GM12878 (cell line): ENCODE data around the gene DPYSL3. TPM values are rescaled to one million over a fixed set of nuclear protein-coding genes. Genes with fewer than 3 reads are reported as not detected.

ENCODE experiments used
- CEBPB ChIP-seq, 2 experiments: fragments of 150-350 bp in 1 of 2; IDR thresholded peaks; 2 replicates each; pipeline ENCODE4 v1.6.1; 2012 to 2014; ENCODE audit warnings: low read depth in 2 of 2, low read length in 2 of 2, borderline replicate concordance in 1 of 2, inconsistent platforms in 1 of 2
- E4F1 ChIP-seq: fragments of 450-650 bp; IDR thresholded peaks from 2 replicates; pipeline ENCODE4 v1.6.1; 2018; ENCODE audit warnings: borderline replicate concordance, mild to moderate bottlenecking; ENCODE audit not compliant: partially characterized antibody
- ELK1 ChIP-seq: IDR thresholded peaks from 2 replicates; pipeline ENCODE4 v1.6.1; 2012; ENCODE audit warnings: low read depth, low read length, improper control_type of control experiment
- GABPA ChIP-seq: IDR thresholded peaks from 2 replicates; pipeline ENCODE4 v1.6.1; 2014; ENCODE audit warnings: antibody characterized with exemption, low read depth, mild to moderate bottlenecking, inconsistent platforms
- MEF2A ChIP-seq: IDR thresholded peaks from 2 replicates; pipeline ENCODE4 v1.6.1; 2011; ENCODE audit warnings: low read depth, mild to moderate bottlenecking, low read length, moderate library complexity; ENCODE audit not compliant: insufficient read depth
- MYB ChIP-seq: fragments of 150-350 bp; IDR thresholded peaks from 2 replicates; pipeline ENCODE4 v1.6.1; 2014; ENCODE audit warnings: mild to moderate bottlenecking, low read depth, low read length, borderline replicate concordance
- SMAD5 ChIP-seq: IDR thresholded peaks from 2 replicates; pipeline ENCODE4 v1.6.1; 2016; ENCODE audit warnings: antibody characterized with exemption, low read depth
- ZNF274 ChIP-seq: IDR thresholded peaks from one replicate; pipeline ENCODE4 v1.8.0; 2011; ENCODE audit not compliant: insufficient read length, insufficient read depth
- polyA plus RNA-seq, 11 experiments: library from polyadenylated mRNA; depleted of rRNA in 4 of 11; unstranded in 6 of 11; stranded (reverse) in 5 of 11; fragments of >200 nt; fragmentation: Nextera tagmentation in 4 of 11; fragmentation: Illumina TruSeq in 1 of 11; extraction: Ambion mirVana in 4 of 11; extraction: Trizol in 1 of 11; gene quantifications; 1 replicate in 1 of 11; 2 replicates in 10 of 11; pipeline versions ENCODE4 v1.2.1 to v1.2.3, GENCODE V29; 2011 to 2016; ENCODE audit warnings: inconsistent platforms in 2 of 11, missing spikeins in 2 of 11, low read depth in 1 of 11
- total RNA-seq, 4 experiments: library from RNA; depleted of rRNA in 3 of 4; stranded (reverse); fragments of >200 nt in 3 of 4; fragmentation: Illumina TruSeq in 1 of 4; extraction: Trizol in 1 of 4; gene quantifications; 2 replicates each; pipeline versions ENCODE4 v1.2.1 to v1.2.3, GENCODE V29; 2013 to 2021
- TF ChIP-seq, protein P1 (sequence below): fragments of 450-650 bp; IDR thresholded peaks from 2 replicates; pipeline ENCODE4 v1.6.1; 2017; ENCODE audit warnings: borderline replicate concordance

DPYSL3 gene
- total and polyA plus RNA-seq, 10 of the 15 experiments (the other 5 are each of a cell fraction or from before 2014, with no cell fraction given), result 0.08 to 1.5 (median 0.45) TPM; not detected in 1

DNA sequence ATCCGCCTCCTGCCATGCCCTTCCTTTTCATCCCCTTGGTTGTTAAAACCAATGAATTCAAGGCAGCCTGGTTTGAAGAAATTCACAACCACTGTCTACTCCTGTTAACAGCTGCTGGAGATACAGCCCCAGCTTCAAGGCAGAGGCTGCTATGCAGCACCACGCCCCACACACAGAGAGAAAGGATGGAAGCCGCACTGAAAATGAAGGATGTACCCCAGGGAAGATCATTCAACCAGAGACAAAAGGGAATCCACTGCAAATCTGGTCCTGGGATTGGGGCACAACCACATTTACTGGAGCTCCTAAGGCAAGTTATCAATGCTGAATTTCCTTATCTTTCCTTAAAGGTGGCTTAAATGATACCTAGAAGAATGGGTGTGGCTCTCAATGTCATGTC lies 58.7 kb downstream of the DPYSL3 start (continued):
- TF ChIP-seq E4F1 (no peak), GABPA (no peak), ELK1 (no peak), MYB (no peak), ZNF274 (no peak), SMAD5 (no peak), CEBPB (IDR thresholded peaks at IDR 0.05; ENCODE audit: borderline replicate concordance in 1 of 2, low read depth in 2 of 2, low read length in 2 of 2) (no peak), MEF2A (no peak)
- TF ChIP-seq, protein P1, sequence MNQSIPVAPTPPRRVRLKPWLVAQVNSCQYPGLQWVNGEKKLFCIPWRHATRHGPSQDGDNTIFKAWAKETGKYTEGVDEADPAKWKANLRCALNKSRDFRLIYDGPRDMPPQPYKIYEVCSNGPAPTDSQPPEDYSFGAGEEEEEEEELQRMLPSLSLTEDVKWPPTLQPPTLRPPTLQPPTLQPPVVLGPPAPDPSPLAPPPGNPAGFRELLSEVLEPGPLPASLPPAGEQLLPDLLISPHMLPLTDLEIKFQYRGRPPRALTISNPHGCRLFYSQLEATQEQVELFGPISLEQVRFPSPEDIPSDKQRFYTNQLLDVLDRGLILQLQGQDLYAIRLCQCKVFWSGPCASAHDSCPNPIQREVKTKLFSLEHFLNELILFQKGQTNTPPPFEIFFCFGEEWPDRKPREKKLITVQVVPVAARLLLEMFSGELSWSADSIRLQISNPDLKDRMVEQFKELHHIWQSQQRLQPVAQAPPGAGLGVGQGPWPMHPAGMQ, result no peak
